Stomach (tissue), 9 donors: Measurements from ENCODE around the gene WDR62. TPM values are rescaled to one million over a fixed set of nuclear protein-coding genes. Genes with fewer than 3 reads are reported as not detected.

ENCODE experiments used
- DNase-seq, 2 donors: peaks; one replicate each; pipeline versions ENCODE4 v3.0.0 to v3.0.0-alpha.2; 2013 to 2019
- H3K27ac ChIP-seq, 5 donors: fragments of 200-600 bp in 4 of 5; sonication (generic) in 4 of 5; one replicate each; pipeline ENCODE4 v1.5.1; 2013 to 2019; ENCODE audit warnings: mild to moderate bottlenecking in 1 of 5, moderate library complexity in 1 of 5
- H3K27me3 ChIP-seq, 3 donors: fragments of 200-600 bp; sonication (generic); one replicate each; pipeline ENCODE4 v1.5.1; 2017 to 2019; ENCODE audit warnings: mixed run types in 1 of 3
- H3K36me3 ChIP-seq, 4 donors: fragments of 200-600 bp; sonication (generic); 1 replicate in 3 of 4; 2 replicates in 1 of 4; pipeline ENCODE4 v1.5.1; 2016 to 2019
- H3K4me1 ChIP-seq, 4 donors: fragments of 200-600 bp; sonication (generic); one replicate each; pipeline ENCODE4 v1.5.1; 2016 to 2019
- H3K4me3 ChIP-seq, 4 donors: fragments of 200-600 bp; sonication (generic) in 3 of 4; one replicate each; pipeline ENCODE4 v1.5.1; 2016 to 2019; ENCODE audit warnings: mild to moderate bottlenecking in 1 of 4
- H3K9me3 ChIP-seq, 4 donors: fragments of 200-600 bp; sonication (generic); one replicate each; pipeline ENCODE4 v1.5.1; 2016 to 2019
- CTCF ChIP-seq, 7 experiments: fragments of 450-650 bp in 4 of 7; fragments of 200-600 bp in 3 of 7; sonication (generic) in 3 of 7; IDR thresholded peaks; one replicate each; pipeline ENCODE4 v1.5.1; 2016 to 2019; ENCODE audit warnings: antibody characterized with exemption in 7 of 7, control low read depth in 2 of 7, mild to moderate bottlenecking in 1 of 7
- EP300 ChIP-seq: sonication (generic); formaldehyde crosslinking; IDR thresholded peaks from one replicate; pipeline ENCODE4 v1.6.1; 2017; ENCODE audit warnings: antibody characterized with exemption
- POLR2A ChIP-seq, 4 donors: fragments of 450-650 bp; IDR thresholded peaks; one replicate each; pipeline ENCODE4 v1.6.1; 2016; ENCODE audit warnings: antibody characterized with exemption in 4 of 4, control low read depth in 2 of 4, mild to moderate bottlenecking in 1 of 4, moderate library complexity in 1 of 4
- POLR2AphosphoS5 ChIP-seq, 3 donors: sonication (generic); formaldehyde crosslinking; IDR thresholded peaks; one replicate each; pipeline ENCODE4 v1.6.1; 2016; ENCODE audit warnings: antibody characterized with exemption in 3 of 3
- WGBS, 5 donors: extraction: QIAGEN DNeasy Blood & Tissue Kit in 3 of 5; methylation state at CpG; one replicate each; pipeline versions ENCODE4 v1.1.5 to v1.1.7; 2013 to 2018; 5-methylcytosine and 5-hydroxymethylcytosine counted together
- intact Hi-C: fragments of 100-400 bp; cut with DNase I; formaldehyde crosslinking; loops from one replicate; pipeline ENCODE4 v1.15.1; 2023; ENCODE audit warnings: low total_unique reads
- polyA plus RNA-seq, 3 donors: library from polyadenylated mRNA; stranded (reverse); fragments of 200-250 nt; gene quantifications; one replicate each; pipeline ENCODE4 v1.2.3, GENCODE V29; 2013
- total RNA-seq, 5 donors: library from RNA; depleted of rRNA; stranded (reverse); fragments of >200 nt; gene quantifications; one replicate each; pipeline versions ENCODE4 v1.1.0 to v1.2.3, GENCODE V29; 2014 to 2016
- donor health status: healthy with polysubstance abuse.
- donor health status: Bipolar disorder and iron deficiency.
- donor health status: healthy.

Gene WDR62
- total and polyA plus RNA-seq, 8 donors, result 0.29 to 15.2 (median 1.8) TPM

GRCh38 chr19:36142046-36142445 is 87.3 kb downstream of the WDR62 start:
- no peaks in the 10 kb centered on the region for H3K27me3 ChIP-seq
- intact Hi-C loops, result no loop called here
- no peak for DNase-seq
- peak overlapping the region in 3 of 5 donors; percentile 95 to 99 (median 98) for H3K27ac ChIP-seq
- WGBS, 5 donors, result 94% methylated on average over 13 to 14 of the region's 14 CpGs
- no peaks in the 10 kb centered on the region for H3K9me3 ChIP-seq
- H3K4me3 ChIP-seq, result peak overlapping the region in 1 of 4 donors; percentile 85
- TF ChIP-seq EP300 (no peak), POLR2AphosphoS5 (IDR thresholded peaks at IDR 0.05) (no peak)
- peaks cover 8 to 38% (median 33%) of the 10 kb centered on the region in 4 donors for H3K4me1 ChIP-seq
- peaks cover 42 to 57% (median 51%) of the 10 kb centered on the region in 4 donors for H3K36me3 ChIP-seq

- intact Hi-C loops, result no loop called here
- Histone ChIP-seq H3K27me3 (no peaks in the 10 kb centered on the region), H3K27ac (peak overlapping the region in 1 of 5 donors; percentile 95), H3K36me3 (peaks cover 46 to 61% (median 56%) of the 10 kb centered on the region in 4 donors), H3K4me3 (peak overlapping the region in 1 of 4 donors; percentile 85), H3K4me1 (peaks cover 8 to 33% (median 29%) of the 10 kb centered on the region in 4 donors), H3K9me3 (no peaks in the 10 kb centered on the region)
- no peak for DNase-seq
- TF ChIP-seq CTCF (IDR thresholded peaks at IDR 0.05) (no peak), POLR2AphosphoS5 (IDR thresholded peaks at IDR 0.05) (no peak), POLR2A (IDR thresholded peaks at IDR 0.05) (no peak)
- WGBS, 5 donors, result 88 to 94% (median 92%) methylated on average over 9 of the region's 9 CpGs
Measured at GRCh38 chr19:36142496-36142895, 87.8 kb downstream of the WDR62 start.

- 96 to 99% (median 97%) methylated on average over 6 of the region's 6 CpGs for WGBS, 5 donors
- intact Hi-C loops, result no loop called here
Measured at GRCh38 chr19:36144624-36145023, 89.9 kb downstream of the WDR62 start.

GRCh38 chr19:36149673-36150406 is 95.1 kb downstream of the WDR62 start:
- WGBS, 5 donors, result 72 to 87% (median 82%) methylated on average over 11 to 13 of the region's 13 CpGs
- no peak for DNase-seq
- no peak for TF ChIP-seq POLR2A (IDR thresholded peaks at IDR 0.05)
- TF ChIP-seq POLR2AphosphoS5 (IDR thresholded peaks at IDR 0.05), result no peak
- no peak for TF ChIP-seq EP300
- TF ChIP-seq CTCF (IDR thresholded peaks at IDR 0.05), result no peak
- intact Hi-C loops, result no loop called here
- Histone ChIP-seq H3K4me1 (peaks cover 0 to 24% (median 18%) of the 10 kb centered on the region in 4 donors), H3K27me3 (no peaks in the 10 kb centered on the region), H3K9me3 (no peaks in the 10 kb centered on the region), H3K36me3 (peaks cover 58 to 76% (median 70%) of the 10 kb centered on the region in 4 donors), H3K4me3 (no peak overlapping the region), H3K27ac (peak overlapping the region in 2 of 5 donors; percentile 89 to 94)

More at GRCh38 chr19:36144624-36145023, 89.9 kb downstream of the WDR62 start:
- Histone ChIP-seq H3K9me3 (no peaks in the 10 kb centered on the region), H3K4me1 (peaks cover 8 to 17% (median 14%) of the 10 kb centered on the region in 4 donors), H3K27me3 (no peaks in the 10 kb centered on the region), H3K36me3 (peaks cover 67 to 83% (median 77%) of the 10 kb centered on the region in 4 donors), H3K27ac (no peak overlapping the region), H3K4me3 (no peak overlapping the region)
- DNase-seq, result no peak
- TF ChIP-seq POLR2AphosphoS5 (IDR thresholded peaks at IDR 0.05) (no peak), CTCF (IDR thresholded peaks at IDR 0.05) (no peak), EP300 (no peak), POLR2A (IDR thresholded peaks at IDR 0.05) (no peak)

GRCh38 chr19:36150586-36150985 is 95.9 kb downstream of the WDR62 start:
- no peaks in the 10 kb centered on the region for H3K27me3 ChIP-seq
- DNase-seq, result no peak
- H3K9me3 ChIP-seq, result no peaks in the 10 kb centered on the region
- no peak for TF ChIP-seq EP300
- TF ChIP-seq CTCF (IDR thresholded peaks at IDR 0.05), result no peak
- TF ChIP-seq POLR2A (IDR thresholded peaks at IDR 0.05), result no peak
- TF ChIP-seq POLR2AphosphoS5 (IDR thresholded peaks at IDR 0.05), result no peak
- H3K36me3 ChIP-seq, result peaks cover 50 to 69% (median 62%) of the 10 kb centered on the region in 4 donors
- peak overlapping the region in 4 of 5 donors; percentile 89 to 95 (median 92) for H3K27ac ChIP-seq
- peaks cover 0 to 24% (median 18%) of the 10 kb centered on the region in 4 donors for H3K4me1 ChIP-seq
- WGBS, 5 donors, result 62 to 76% (median 73%) methylated on average over 5 of the region's 5 CpGs
- H3K4me3 ChIP-seq, result no peak overlapping the region
- intact Hi-C loops, result no loop called here
